NCI-H226 (cell line): ENCODE data around the gene RTF2.
"Not testable (repeated sequence)": the region's sequence is repeated elsewhere in the genome, so short reads cannot be mapped to it uniquely, and the experiment has no call there.

ENCODE experiments used
- DNase-seq: peaks from one replicate; pipeline ENCODE4 v3.0.0-alpha.2; 2015

Gene RTF2

GRCh38 chr20:56503916-56504315, 35.5 kb downstream of the RTF2 start:
- no peak for DNase-seq

DNA sequence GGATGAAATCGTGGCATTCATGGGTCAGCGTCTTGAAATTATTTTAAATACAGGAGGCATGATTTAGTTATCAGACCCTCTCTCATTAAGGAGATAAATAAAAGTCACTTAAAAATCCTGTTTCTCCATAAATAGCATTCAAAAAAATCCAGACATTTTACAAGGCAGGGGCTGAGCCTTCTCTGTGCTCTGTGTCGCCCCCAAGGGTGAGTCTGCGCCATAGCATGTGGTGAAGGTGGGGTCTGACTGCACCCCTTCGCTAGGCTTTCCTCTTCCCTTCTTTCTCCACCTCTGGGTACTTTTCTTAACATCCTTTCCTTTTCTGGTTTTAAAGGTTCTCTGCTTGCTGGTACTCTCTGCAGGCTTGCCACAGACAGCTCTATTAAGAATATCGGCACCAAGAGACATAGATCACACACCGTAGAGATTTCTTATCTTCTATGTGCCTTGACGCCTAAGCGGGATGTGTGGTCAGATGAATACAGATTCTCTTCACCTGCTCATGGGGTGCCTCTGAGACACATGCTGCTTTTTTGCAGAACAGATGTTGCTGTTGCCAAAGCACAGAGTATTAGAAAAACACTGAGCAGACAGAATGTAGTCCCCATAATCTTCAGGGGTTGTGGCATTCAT, 36.1 kb downstream of the RTF2 start:
- DNase-seq, result no peak

DNA sequence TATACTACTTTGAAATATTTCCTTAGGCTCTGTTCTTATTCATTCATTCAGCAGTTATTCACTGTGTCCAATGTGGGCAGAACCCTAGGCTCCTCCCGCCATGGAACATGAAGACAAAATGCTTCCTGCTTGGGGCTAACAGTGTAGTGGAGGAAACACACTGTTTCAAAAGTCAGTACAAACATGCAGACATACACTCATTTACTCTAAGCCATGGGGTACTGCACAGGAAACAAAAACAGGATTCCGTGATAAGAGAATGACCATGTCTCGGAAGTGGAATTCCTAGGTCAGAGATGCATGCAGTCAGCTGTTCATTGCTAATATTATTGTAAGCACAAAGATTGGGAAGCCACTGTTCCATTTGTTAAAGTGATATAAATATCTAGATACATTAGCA, 37.7 kb downstream of the RTF2 start:
- no peak for DNase-seq

DNA sequence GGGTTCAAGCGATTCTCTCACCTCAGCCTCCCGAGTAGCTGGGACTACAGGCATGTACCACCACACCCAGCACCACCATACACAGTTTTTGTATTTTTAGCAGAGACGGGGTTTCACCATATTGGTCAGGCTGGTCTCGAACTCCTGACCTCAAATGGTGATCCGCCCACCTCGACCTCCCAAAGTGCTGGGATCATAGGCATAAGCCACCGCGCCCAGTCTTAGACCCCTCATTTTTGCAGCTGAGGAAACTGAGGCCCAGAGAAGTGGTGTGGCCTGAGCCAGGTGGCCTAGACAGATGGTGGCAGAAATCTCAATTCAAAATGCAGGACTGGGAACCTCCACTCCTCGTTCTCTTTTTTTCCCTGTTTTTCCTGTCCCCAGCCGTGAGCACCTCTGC, 43.5 kb downstream of the RTF2 start:
- no peak for DNase-seq

DNA sequence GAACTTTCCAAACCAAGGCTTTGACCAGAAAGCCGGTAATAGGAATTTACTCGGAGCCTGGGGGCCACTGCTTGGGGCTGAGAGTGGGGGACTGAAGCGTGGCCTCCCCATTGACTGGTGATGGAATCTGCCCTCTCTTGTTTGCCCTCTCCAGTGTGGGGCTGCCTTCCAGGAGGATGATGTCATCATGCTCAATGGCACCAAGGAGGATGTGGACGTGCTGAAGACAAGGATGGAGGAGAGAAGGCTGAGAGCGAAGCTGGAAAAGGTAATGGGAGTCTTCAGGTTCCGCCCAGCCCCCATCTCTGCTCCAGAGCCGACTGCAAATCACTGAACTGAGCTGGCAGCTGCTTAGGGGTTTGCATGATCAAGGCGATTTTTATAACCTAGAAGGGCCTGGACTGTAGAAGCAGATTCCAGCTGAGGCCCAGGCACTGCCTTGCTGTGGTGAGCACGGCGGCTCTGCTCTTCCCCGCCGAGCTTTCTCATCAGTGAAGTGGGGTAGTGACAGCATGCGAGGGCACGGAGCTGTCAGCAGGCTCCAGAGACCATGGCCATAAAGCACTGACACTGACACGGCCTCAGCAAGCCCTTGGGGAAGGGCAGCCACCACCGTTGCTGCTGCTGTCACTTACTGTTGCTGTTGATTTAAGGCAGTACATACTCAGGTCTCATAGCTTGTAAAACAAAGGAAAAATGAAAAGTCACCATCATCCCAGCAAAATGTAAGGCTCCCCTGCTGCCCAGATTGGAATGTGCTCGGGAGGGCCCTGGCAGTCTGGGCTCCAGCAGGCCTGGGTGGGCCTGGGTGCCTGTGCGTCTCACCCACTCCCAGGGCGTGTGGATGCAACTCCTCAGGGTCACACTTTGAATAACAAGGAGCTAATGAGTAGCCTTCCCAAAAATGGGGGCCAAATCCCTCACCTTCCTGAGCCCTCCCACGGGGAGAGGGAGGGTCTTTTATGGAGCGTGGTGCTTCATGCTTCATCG, 45.0 kb downstream of the RTF2 start:
- no peak for DNase-seq

GRCh38 chr20:56516631-56517030, 48.2 kb downstream of the RTF2 start:
- no peak for DNase-seq

- DNase-seq, result no peak
Observed at GRCh38 chr20:56517211-56517610, 48.8 kb downstream of the RTF2 start.

DNA sequence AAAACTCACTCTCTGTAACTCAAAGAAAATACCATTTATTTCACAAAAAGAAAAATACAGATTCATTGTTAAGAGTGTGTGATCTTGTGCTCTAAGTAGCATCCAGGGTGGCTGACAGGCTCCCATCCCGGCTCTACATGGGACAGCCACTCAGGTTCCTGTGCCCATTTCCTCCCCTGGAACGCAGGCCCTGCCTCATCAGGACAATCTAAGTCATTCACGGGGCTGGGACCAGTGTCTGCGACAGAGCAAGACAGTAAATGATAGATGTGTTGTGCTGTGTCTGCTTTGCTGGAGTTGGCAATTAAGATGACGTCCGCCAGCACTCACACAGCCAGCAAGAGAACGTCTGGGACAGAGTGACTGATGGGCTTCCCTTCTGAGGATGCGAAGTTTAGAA, 49.2 kb downstream of the RTF2 start:
- no peak for DNase-seq

DNA sequence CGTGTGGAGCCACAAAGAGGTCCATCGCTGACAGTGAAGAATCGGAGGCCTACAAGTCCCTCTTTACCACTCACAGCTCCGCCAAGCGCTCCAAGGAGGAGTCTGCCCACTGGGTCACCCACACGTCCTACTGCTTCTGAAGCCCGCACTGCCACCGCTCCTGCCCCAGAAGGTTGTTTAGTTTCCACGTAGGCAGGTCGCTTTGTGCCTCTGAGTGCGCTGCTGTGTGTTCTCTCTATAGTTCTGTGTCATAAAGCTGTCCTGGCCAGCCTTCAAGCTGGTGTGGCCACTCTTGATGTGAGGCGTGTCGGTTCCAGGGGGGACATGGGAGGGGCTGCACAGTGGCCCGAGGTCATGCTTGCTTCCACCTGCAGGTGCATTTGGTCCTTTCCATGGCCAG, 49.7 kb downstream of the RTF2 start:
- DNase-seq, result no peak

DNA sequence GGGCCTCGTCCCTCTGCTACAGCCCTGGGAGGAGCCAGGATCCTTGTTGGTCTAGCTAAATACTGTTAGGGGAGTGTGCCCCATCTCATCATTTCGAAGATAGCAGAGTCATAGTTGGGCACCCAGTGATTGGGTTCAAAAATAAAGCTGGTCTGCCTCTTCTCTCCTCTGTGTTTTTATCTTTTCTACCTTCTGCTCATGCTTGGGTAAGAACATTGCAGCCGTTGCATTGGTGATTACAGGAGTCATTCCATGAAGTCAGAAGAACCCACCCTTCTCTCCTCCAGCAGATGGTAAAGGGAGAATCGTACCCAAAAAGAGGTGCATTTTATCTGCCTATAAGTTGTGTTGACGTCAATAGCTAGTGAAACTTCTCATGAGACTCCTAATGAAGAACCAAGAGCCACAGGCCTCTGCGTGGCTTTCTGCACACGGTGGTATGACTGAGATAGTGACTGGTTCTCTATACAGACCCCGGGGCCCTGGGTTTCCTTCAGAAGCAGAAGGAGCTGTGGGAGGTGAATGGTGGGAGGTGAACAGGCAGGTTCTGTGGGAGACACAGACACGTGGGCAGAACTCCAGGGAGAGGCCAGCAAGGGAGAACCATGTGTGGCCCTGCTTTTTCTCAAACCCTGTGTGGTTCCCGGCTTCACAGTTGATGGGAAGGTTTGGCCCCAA, 50.4 kb downstream of the RTF2 start:
- no peak for DNase-seq

- no peak for DNase-seq
Observed at GRCh38 chr20:56519551-56519950, 51.1 kb downstream of the RTF2 start.

DNA sequence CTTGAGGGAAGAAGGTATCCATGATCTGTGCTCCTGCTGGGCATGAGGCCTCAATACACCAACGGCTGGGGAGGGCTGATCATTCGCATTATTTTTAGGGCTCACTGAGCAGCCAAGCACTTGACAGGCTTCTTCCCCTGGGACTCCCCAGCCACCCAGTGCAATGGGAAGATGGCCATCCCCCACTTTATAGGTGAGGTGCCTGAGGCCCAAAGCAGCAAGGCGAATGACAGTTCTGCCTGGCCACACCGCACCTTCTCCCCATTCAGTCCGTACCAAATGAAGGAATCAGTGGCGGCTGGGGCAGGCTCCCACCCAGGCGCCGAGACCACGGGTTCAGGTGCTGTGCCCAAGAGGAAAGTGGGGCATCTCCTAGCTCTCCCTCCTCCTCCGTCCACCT, 51.8 kb downstream of the RTF2 start:
- DNase-seq, result no peak

DNA sequence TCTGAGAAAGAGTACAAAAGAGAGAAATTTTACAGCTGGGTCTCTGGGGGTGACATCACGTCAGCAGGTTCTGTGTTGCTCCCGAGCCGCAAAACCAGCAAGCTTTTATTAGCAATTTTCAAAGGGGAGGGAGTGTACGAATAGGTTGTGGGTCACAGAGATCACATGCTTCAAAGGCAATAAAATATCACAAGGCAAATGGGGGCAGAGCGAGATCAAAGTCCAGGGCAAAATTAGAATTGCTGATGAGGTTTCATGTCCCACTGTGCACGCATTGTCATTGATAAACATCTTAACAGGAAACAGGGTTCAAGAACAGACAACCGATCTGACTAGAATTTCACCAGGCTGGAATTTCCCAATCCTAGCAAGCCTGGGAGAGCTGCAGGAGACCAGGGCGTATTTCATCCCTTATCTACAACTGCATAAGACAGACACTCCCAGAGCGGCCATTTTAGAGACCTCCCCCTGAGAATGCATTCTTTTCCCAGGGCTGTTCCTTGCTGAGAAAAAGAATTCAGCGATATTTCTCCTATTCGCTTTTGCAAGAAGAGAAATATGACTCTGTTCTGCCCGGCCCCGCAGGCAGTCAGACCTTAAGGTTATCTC, 52.4 kb downstream of the RTF2 start:
- not testable (repeated sequence) for DNase-seq

- DNase-seq, result no peak
Observed at GRCh38 chr20:56522311-56522710, 53.9 kb downstream of the RTF2 start.

- not testable (repeated sequence) for DNase-seq
Observed at GRCh38 chr20:56524444-56524843, 56.0 kb downstream of the RTF2 start, which contains the start of gene FAM209A. Gene FAM209A (plus strand): TSS chr20:56524744. CDS start chr20:56524809, 65 bp downstream.

DNA sequence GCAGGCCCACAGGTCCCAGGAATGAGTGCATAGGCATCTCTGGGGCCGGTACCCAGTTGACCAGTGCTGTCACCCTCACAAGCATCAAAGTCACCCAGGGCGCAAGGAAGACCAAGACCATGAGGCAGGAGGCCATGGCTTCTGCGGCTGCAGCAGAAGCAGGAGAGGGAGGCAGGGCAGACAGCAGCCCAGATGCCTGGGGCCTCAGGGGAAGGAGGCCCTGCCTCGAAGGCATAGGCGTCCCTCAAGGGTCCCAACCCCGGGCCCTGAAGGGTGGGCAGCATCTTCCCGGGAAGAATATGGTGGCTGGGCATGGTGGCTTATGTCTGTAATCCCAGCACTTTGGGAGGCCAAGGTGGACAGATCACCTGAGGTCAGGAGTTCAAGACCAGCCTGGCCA, 59.1 kb downstream of the RTF2 start:
- DNase-seq, result no peak

DNA sequence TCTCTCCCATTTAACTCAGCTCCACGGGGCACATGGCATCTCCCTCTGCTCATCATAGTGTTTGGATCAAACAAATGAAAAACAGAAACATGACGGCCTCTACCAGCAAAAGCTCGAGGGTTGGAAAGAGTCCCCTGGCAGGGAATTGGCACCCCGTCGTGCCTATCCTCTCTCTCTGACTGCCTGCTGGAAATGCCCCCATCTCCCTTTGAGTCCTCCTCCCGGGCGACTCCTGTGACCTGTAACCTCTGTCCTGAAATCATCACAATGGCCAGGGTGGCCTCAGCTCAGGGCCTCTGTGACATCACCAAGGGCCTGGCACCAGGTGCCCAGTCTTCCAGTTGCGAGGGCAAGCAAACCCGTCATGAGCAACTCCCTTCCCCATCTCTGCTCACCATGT, 64.5 kb downstream of the RTF2 start, which contains the start of gene FAM209B:
FAM209B (plus strand) TSS at position 301 of the 400 bp plus-strand sequence; CDS start at position 397, 96 bp downstream.
- DNase-seq, result not testable (repeated sequence)

DNA sequence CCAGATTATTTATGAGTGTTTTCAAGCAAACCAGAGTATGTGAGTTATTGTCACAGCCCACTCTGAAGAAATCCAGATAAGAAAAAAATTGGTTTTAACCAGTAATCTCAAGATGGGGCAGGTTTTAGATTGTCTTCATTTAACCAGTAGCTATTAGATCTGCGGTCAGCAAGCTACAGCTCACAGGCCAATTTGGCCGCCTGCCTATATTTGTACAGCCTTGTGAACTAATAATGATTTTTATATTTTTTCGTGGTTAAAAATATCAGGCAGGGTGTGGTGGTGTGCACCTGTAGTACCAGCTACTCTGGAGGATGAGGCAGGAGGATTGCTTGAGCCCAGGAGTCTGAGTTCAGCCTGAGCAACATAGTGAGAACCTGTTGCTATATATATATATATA, 69.6 kb downstream of the RTF2 start:
- DNase-seq, result no peak

GRCh38 chr20:56540415-56540814, 72.0 kb downstream of the RTF2 start:
- no peak for DNase-seq

DNA sequence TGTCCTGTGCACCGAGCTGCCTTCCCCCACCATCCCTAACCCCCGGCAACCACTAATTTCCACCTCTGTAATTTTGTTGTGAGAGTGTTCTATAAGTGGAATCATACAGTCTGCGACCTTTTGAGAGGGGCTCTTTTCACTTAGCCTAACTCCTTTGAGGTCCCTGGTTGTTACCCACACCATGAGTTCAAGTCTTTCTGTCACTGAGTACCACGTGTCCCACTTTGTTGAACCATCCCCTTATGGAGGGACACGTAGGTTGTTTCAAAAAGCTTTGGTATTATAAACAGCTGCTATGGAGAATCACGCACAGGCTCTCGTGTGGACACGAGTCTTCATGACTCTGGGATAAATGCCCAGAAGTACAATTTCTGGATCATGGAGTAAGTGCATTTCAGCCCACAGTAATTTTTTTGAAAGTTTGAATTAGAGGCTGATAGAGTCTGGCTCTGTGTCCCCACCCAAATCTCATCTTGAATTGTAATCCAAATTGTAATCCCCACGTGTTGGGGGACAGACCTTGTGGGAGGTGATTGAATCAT, 74.1 kb downstream of the RTF2 start:
- DNase-seq, result no peak

DNA sequence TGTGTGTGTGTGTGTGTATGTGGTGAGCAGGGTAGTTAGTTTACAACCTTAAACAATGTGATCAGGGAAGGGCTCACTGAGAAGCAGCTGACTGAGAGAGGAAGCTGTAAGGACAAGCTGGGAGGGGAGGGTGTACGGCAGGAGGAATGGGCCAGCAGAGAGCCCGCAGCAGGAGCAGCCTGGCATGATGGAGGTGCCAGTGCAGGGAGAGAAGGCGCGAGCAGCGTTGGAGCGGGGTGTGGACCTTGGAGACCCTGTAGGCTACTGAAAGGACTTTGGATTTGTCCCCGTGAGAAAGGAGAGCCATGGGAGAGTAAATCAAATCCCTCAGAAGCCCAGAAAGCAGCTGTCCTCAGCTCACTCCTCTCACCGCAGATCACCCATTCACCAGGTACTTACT, 83.1 kb downstream of the RTF2 start:
- DNase-seq, result no peak

GRCh38 chr20:56552911-56553629, 84.6 kb downstream of the RTF2 start:
- no peak for DNase-seq
